ENCODE data around the gene DNAAF5. TPM values are rescaled to one million over a fixed set of nuclear protein-coding genes. Genes with fewer than 3 reads are reported as not detected.
A peak's percentile ranks its signal among the peaks of the same experiment; 100 is the strongest.

DNAAF5 gene
- polyA plus RNA-seq, 1 of the 3 experiments (the other 2 are of a cell fraction) = 58.5 TPM

DNA sequence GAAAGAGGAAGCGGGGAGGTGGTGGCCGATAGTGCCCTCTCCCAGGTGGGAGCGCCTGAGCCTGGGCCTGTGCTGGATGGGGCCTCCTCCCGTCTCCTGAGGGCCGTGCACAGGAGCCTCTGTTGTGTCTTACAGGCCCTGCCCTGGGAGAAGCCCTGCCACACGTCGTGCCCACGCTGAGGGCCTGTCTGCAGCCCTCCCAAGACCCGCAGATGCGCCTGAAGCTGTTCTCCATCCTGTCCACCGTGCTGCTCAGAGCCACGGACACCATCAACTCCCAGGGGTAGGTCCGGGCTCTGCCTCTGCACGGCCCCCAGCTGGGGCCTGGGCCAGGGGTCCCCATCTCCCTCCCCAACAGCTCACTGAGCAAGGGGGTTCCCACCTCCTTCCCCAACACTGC, 43.8 kb downstream of the DNAAF5 start:
- ChIA-PET CTCF (interaction anchor here (1.0 to 7.6 kb wide), 8 partner anchors 9 to 452 kb away, joined by 3 to 67 read pairs (median 10); no protein-coding TSS in a partner anchor), POLR2A (interaction anchor here (1.6 kb wide), 1 partner anchor 38 kb away, joined by 4 read pairs; no protein-coding TSS in a partner anchor)
- Histone ChIP-seq H3K79me2 (ENCODE audit: insufficient read depth) (0 out of 2 replicates have a peak, but pooled peaks cover 8% of the 10 kb centered on the region), H2AFZ (ENCODE audit: low read depth) (no peak overlapping the region), H3K36me3 (replicated peaks in 1 of 2; ENCODE audit: control insufficient read depth in 1 of 2, insufficient read depth in 2 of 2, low read length in 1 of 2) (peaks cover 25 to 40% of the 10 kb centered on the region in 2 experiments), H3K27ac (ENCODE audit: low read depth in 2 of 2, low read length in 1 of 2) (peak overlapping the region in 1 of 2 experiments; percentile 88; a peak in 2 of 4 replicates), H3K9me2 (no peaks in the 10 kb centered on the region), H3K9me3 (no peaks in the 10 kb centered on the region), H3K27me3 (ENCODE audit: insufficient read depth) (no peaks in the 10 kb centered on the region), H3K9ac (no peak overlapping the region), H4K20me1 (ENCODE audit: insufficient read depth) (no peaks in the 10 kb centered on the region), H3K4me1 (ENCODE audit: control insufficient read depth in 1 of 2, insufficient read depth in 2 of 2, low read depth in 1 of 2, low read length in 1 of 2) (peaks cover 21 to 45% of the 10 kb centered on the region in 2 experiments), H3F3A (replicated peaks; ENCODE audit: insufficient read depth) (peaks cover 35% of the 10 kb centered on the region), H3K4me2 (peak overlapping the region; percentile 12; the same call in 1 of the 2 replicates), H3K4me3 (ENCODE audit: low read depth in 2 of 2, low read length in 1 of 2) (no peak overlapping the region)
- no peak for DNase-seq
- no peak for TF ChIP-seq FOXJ3 (CRISPR knock-in tag; IDR thresholded peaks at IDR 0.05)
- TF ChIP-seq NFIC (IDR thresholded peaks at IDR 0.05; ENCODE audit: borderline replicate concordance) = no peak
- no peak for TF ChIP-seq SMC3 (IDR thresholded peaks at IDR 0.05; ENCODE audit: low read depth, low read length)
- TF ChIP-seq, protein P1, sequence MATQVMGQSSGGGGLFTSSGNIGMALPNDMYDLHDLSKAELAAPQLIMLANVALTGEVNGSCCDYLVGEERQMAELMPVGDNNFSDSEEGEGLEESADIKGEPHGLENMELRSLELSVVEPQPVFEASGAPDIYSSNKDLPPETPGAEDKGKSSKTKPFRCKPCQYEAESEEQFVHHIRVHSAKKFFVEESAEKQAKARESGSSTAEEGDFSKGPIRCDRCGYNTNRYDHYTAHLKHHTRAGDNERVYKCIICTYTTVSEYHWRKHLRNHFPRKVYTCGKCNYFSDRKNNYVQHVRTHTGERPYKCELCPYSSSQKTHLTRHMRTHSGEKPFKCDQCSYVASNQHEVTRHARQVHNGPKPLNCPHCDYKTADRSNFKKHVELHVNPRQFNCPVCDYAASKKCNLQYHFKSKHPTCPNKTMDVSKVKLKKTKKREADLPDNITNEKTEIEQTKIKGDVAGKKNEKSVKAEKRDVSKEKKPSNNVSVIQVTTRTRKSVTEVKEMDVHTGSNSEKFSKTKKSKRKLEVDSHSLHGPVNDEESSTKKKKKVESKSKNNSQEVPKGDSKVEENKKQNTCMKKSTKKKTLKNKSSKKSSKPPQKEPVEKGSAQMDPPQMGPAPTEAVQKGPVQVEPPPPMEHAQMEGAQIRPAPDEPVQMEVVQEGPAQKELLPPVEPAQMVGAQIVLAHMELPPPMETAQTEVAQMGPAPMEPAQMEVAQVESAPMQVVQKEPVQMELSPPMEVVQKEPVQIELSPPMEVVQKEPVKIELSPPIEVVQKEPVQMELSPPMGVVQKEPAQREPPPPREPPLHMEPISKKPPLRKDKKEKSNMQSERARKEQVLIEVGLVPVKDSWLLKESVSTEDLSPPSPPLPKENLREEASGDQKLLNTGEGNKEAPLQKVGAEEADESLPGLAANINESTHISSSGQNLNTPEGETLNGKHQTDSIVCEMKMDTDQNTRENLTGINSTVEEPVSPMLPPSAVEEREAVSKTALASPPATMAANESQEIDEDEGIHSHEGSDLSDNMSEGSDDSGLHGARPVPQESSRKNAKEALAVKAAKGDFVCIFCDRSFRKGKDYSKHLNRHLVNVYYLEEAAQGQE (IDR thresholded peaks at IDR 0.05; ENCODE audit: low read depth, low read length) = no peak
- TF ChIP-seq SIN3A (IDR thresholded peaks at IDR 0.05; ENCODE audit: borderline replicate concordance, low read depth, low read length) = no peak
- no peak for TF ChIP-seq TAF1 (IDR thresholded peaks at IDR 0.05; ENCODE audit: borderline replicate concordance, low read depth, low read length)
- no peak for TF ChIP-seq RXRA (IDR thresholded peaks at IDR 0.05; ENCODE audit: borderline replicate concordance, low read depth)
- 91% methylated on average over 11 of the region's 14 CpGs for WGBS (ENCODE audit: low lambda C conversion rate)

DNA sequence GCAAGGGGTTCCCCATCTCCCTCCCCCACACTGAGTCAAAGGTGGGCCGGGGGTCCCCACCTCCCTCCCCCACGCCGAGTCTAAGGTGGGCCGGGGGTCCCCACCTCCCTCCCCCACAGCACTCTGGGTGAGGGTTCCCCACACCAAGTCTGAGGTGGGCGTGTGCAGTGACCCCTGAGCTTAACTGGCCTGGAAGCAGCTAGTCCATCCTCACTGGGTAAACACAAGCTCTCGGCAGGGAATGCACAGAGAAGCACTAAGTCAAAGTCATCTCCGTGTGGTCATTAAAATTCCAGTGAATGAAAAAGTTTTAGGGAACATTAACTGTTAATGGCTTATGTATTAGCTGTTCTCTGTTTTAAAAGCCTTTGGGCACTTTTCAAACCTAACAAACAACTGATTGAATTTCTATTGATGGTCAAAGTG, 44.3 kb downstream of the DNAAF5 start:
- Histone ChIP-seq H3K79me2 (ENCODE audit: insufficient read depth) (0 out of 2 replicates have a peak, but pooled peaks cover 8% of the 10 kb centered on the region), H3F3A (replicated peaks; ENCODE audit: insufficient read depth) (peaks cover 34% of the 10 kb centered on the region), H3K27ac (ENCODE audit: low read depth in 2 of 2, low read length in 1 of 2) (peak overlapping the region in 1 of 2 experiments; percentile 88; a peak in 2 of 4 replicates), H3K9me2 (no peaks in the 10 kb centered on the region), H3K4me1 (ENCODE audit: control insufficient read depth in 1 of 2, insufficient read depth in 2 of 2, low read depth in 1 of 2, low read length in 1 of 2) (peaks cover 21 to 45% of the 10 kb centered on the region in 2 experiments), H4K20me1 (ENCODE audit: insufficient read depth) (no peaks in the 10 kb centered on the region), H3K9ac (no peak overlapping the region), H2AFZ (ENCODE audit: low read depth) (no peak overlapping the region), H3K9me3 (no peaks in the 10 kb centered on the region), H3K36me3 (replicated peaks in 1 of 2; ENCODE audit: control insufficient read depth in 1 of 2, insufficient read depth in 2 of 2, low read length in 1 of 2) (peaks cover 23 to 42% of the 10 kb centered on the region in 2 experiments), H3K4me3 (ENCODE audit: low read depth in 2 of 2, low read length in 1 of 2) (no peak overlapping the region), H3K4me2 (peak overlapping the region; percentile 12; the same call in 1 of the 2 replicates), H3K27me3 (ENCODE audit: insufficient read depth) (no peaks in the 10 kb centered on the region)
- CTCF ChIA-PET = interaction anchor here (1.0 to 7.6 kb wide), 9 partner anchors 9 to 452 kb away, joined by 3 to 67 read pairs (median 9); no protein-coding TSS in a partner anchor
- TF ChIP-seq, protein P2, sequence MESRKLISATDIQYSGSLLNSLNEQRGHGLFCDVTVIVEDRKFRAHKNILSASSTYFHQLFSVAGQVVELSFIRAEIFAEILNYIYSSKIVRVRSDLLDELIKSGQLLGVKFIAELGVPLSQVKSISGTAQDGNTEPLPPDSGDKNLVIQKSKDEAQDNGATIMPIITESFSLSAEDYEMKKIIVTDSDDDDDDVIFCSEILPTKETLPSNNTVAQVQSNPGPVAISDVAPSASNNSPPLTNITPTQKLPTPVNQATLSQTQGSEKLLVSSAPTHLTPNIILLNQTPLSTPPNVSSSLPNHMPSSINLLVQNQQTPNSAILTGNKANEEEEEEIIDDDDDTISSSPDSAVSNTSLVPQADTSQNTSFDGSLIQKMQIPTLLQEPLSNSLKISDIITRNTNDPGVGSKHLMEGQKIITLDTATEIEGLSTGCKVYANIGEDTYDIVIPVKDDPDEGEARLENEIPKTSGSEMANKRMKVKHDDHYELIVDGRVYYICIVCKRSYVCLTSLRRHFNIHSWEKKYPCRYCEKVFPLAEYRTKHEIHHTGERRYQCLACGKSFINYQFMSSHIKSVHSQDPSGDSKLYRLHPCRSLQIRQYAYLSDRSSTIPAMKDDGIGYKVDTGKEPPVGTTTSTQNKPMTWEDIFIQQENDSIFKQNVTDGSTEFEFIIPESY (IDR thresholded peaks at IDR 0.05; ENCODE audit: borderline replicate concordance, low read depth) = no peak
- TF ChIP-seq JUND (IDR thresholded peaks at IDR 0.05) (no peak), NRF1 (IDR thresholded peaks at IDR 0.05; ENCODE audit: low read depth, low read length) (no peak), RXRA (IDR thresholded peaks at IDR 0.05; ENCODE audit: borderline replicate concordance, low read depth) (no peak), MXI1 (IDR thresholded peaks at IDR 0.05; ENCODE audit: low read depth, low read length) (no peak), YY1 (IDR thresholded peaks at IDR 0.05; ENCODE audit: low read depth) (no peak)
- TF ChIP-seq, protein P3, sequence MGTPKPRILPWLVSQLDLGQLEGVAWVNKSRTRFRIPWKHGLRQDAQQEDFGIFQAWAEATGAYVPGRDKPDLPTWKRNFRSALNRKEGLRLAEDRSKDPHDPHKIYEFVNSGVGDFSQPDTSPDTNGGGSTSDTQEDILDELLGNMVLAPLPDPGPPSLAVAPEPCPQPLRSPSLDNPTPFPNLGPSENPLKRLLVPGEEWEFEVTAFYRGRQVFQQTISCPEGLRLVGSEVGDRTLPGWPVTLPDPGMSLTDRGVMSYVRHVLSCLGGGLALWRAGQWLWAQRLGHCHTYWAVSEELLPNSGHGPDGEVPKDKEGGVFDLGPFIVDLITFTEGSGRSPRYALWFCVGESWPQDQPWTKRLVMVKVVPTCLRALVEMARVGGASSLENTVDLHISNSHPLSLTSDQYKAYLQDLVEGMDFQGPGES (IDR thresholded peaks at IDR 0.05; ENCODE audit: low read depth, low read length) = no peak
- TF ChIP-seq, protein P4, sequence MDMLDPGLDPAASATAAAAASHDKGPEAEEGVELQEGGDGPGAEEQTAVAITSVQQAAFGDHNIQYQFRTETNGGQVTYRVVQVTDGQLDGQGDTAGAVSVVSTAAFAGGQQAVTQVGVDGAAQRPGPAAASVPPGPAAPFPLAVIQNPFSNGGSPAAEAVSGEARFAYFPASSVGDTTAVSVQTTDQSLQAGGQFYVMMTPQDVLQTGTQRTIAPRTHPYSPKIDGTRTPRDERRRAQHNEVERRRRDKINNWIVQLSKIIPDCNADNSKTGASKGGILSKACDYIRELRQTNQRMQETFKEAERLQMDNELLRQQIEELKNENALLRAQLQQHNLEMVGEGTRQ (IDR thresholded peaks at IDR 0.05; ENCODE audit: borderline replicate concordance, low read depth, low read length) = no peak
- 67% methylated on average over 5 of the region's 7 CpGs for WGBS (ENCODE audit: low lambda C conversion rate)
- POLR2A ChIA-PET = interaction anchor here (1.6 kb wide), 1 partner anchor 38 kb away, joined by 4 read pairs; no protein-coding TSS in a partner anchor
- DNase-seq = no peak
